Spleen (tissue), 11 donors: ENCODE results near the gene BCLAF1. TPM values are rescaled to one million over a fixed set of nuclear protein-coding genes. Genes with fewer than 3 reads are reported as not detected.

Experiments
- DNase-seq: peaks from one replicate; pipeline ENCODE4 v3.0.0-alpha.2; 2020
- H3K27ac ChIP-seq, 8 donors: fragments of 200-600 bp; sonication (generic) in 7 of 8; 1 replicate in 4 of 8; 2 replicates in 4 of 8; pipeline versions ENCODE4 v1.5.0 to v1.8.0; 2016 to 2021; ENCODE audit warnings: inconsistent platforms in 4 of 8, mild to moderate bottlenecking in 4 of 8, moderate library complexity in 1 of 8
- H3K27me3 ChIP-seq, 7 donors: fragments of 200-600 bp; sonication (generic) in 6 of 7; replicated peaks in 1 of 7; 1 replicate in 4 of 7; 2 replicates in 3 of 7; pipeline versions ENCODE4 v1.5.0 to v1.8.0; 2016 to 2021; ENCODE audit warnings: inconsistent platforms in 3 of 7, mild to moderate bottlenecking in 1 of 7
- H3K36me3 ChIP-seq, 6 donors: fragments of 200-600 bp; sonication (generic) in 5 of 6; 1 replicate in 4 of 6; 2 replicates in 2 of 6; pipeline versions ENCODE4 v1.5.0 to v1.8.0; 2016 to 2021; ENCODE audit warnings: inconsistent platforms in 2 of 6
- H3K4me1 ChIP-seq, 6 donors: fragments of 200-600 bp; sonication (generic) in 5 of 6; 1 replicate in 3 of 6; 2 replicates in 3 of 6; pipeline versions ENCODE4 v1.5.0 to v1.8.0; 2016 to 2021; ENCODE audit warnings: inconsistent platforms in 3 of 6
- H3K4me3 ChIP-seq, 8 donors: fragments of 200-600 bp; sonication (generic) in 7 of 8; 1 replicate in 4 of 8; 2 replicates in 4 of 8; pipeline versions ENCODE4 v1.5.0 to v1.8.0; 2016 to 2021; ENCODE audit warnings: inconsistent platforms in 4 of 8, mild to moderate bottlenecking in 4 of 8, moderate library complexity in 2 of 8
- H3K9me3 ChIP-seq, 8 donors: fragments of 200-600 bp; sonication (generic) in 7 of 8; 1 replicate in 4 of 8; 2 replicates in 4 of 8; pipeline versions ENCODE4 v1.5.0 to v1.8.0; 2016 to 2021; ENCODE audit warnings: inconsistent platforms in 4 of 8
- CTCF ChIP-seq, 11 experiments: fragments of 200-600 bp in 7 of 11; fragments of 450-650 bp in 4 of 11; sonication (generic) in 4 of 11; IDR thresholded peaks in 8 of 11; conservative IDR thresholded peaks in 3 of 11; 1 replicate in 7 of 11; 2 replicates in 4 of 11; pipeline versions ENCODE4 v1.4.0 to v1.8.0; 2016 to 2021; ENCODE audit warnings: antibody characterized with exemption in 11 of 11, inconsistent platforms in 4 of 11, mild to moderate bottlenecking in 1 of 11
- POLR2A ChIP-seq, 3 donors: fragments of 450-650 bp; IDR thresholded peaks; one replicate each; pipeline ENCODE4 v1.5.1; 2017; ENCODE audit warnings: antibody characterized with exemption in 3 of 3, mild to moderate bottlenecking in 1 of 3
- POLR2AphosphoS5 ChIP-seq, 3 donors: sonication (generic); formaldehyde crosslinking; IDR thresholded peaks; one replicate each; pipeline ENCODE4 v1.5.1; 2017; ENCODE audit warnings: antibody characterized with exemption in 3 of 3
- whole genome bisulfite sequencing, 5 donors: extraction: QIAGEN DNeasy Blood & Tissue Kit in 3 of 5; methylation state at CpG; one replicate each; pipeline versions ENCODE4 v1.1.5 to v1.1.7; 2013 to 2018; 5-methylcytosine and 5-hydroxymethylcytosine counted together
- intact Hi-C: fragments of 100-400 bp; cut with DNase I; formaldehyde crosslinking; loops from one replicate; pipeline ENCODE4 v1.15.0; 2023; ENCODE audit warnings: low total_unique reads
- polyA plus RNA-seq, 3 donors: library from polyadenylated mRNA; stranded (reverse); fragments of 200-250 nt; gene quantifications; one replicate each; pipeline ENCODE4 v1.2.1, GENCODE V29; 2013
- total RNA-seq, 7 donors: library from RNA; depleted of rRNA in 3 of 7; stranded (reverse); fragments of >200 nt in 3 of 7; fragmentation: NEBNext Ultra II Directional in 4 of 7; extraction: Animal tissue kit (Norgen Biotek cat#: 25700) in 4 of 7; gene quantifications; one replicate each; pipeline versions ENCODE4 v1.1.0 to v1.2.1, GENCODE V29; 2016 to 2021
- donor health status: healthy with polysubstance abuse.
- donor health status: DM: no; HTN: no; CAD: no; lungs with moderate emphysema.
- donor health status: DM: no; HTN: no; CAD: no.
- donor health status: Bipolar disorder and iron deficiency.
- donor health status: healthy.
- donor health status: DM: no; HTN: no; CAD: no.
- donor health status: DM: yes; HTN: yes; CAD: no.

Gene BCLAF1
- total and polyA plus RNA-seq, 10 donors = 22.9 to 228 (median 170) TPM

- peak; percentile 94 for DNase-seq
- 0 to 1% (median 1%) methylated on average over 34 of the region's 34 CpGs for WGBS, 5 donors
- Histone ChIP-seq H3K36me3 (no peaks in the 10 kb centered on the region), H3K9me3 (no peaks in the 10 kb centered on the region), H3K4me1 (peaks cover 50 to 67% (median 61%) of the 10 kb centered on the region in 6 donors), H3K4me3 (peak overlapping the region; percentile 62 to 91 (median 85)), H3K27me3 (no peaks in the 10 kb centered on the region), H3K27ac (peak overlapping the region; percentile 97 to 100 (median 100))
- intact Hi-C loops = no loop called here
- TF ChIP-seq POLR2AphosphoS5 (IDR thresholded peaks at IDR 0.05) = no peak
- TF ChIP-seq POLR2A (IDR thresholded peaks at IDR 0.05) = peak in 1 of 3 donors; percentile 15
- peak in 6 of 11 experiments; percentile 47 to 71 (median 58) for TF ChIP-seq CTCF (IDR thresholded peaks at IDR 0.05 in 8 of 11, conservative IDR thresholded peaks at IDR 0.05 in 3 of 11)
These were observed 900 bp downstream of the BCLAF1 start for GRCh38 chr6:136288566-136289326.

- DNase-seq = no peak
- peaks cover 0 to 28% (median 2%) of the 10 kb centered on the region in 6 donors for H3K36me3 ChIP-seq
- intact Hi-C loops = no loop called here
- peak overlapping the region in 1 of 8 donors; percentile 1 for H3K27ac ChIP-seq
- WGBS, 5 donors = 21 to 34% (median 32%) methylated on average over 2 of the region's 2 CpGs
- H3K4me1 ChIP-seq = peaks cover 74 to 88% (median 88%) of the 10 kb centered on the region in 6 donors
- TF ChIP-seq CTCF (IDR thresholded peaks at IDR 0.05 in 8 of 11, conservative IDR thresholded peaks at IDR 0.05 in 3 of 11) (no peak), POLR2A (IDR thresholded peaks at IDR 0.05) (no peak), POLR2AphosphoS5 (IDR thresholded peaks at IDR 0.05) (no peak)
- no peaks in the 10 kb centered on the region for H3K9me3 ChIP-seq
- peak overlapping the region in 2 of 8 donors; percentile 1 to 84 for H3K4me3 ChIP-seq
- no peaks in the 10 kb centered on the region for H3K27me3 ChIP-seq
These were observed 4.7 kb downstream of the BCLAF1 start for GRCh38 chr6:136284909-136285308.

GRCh38 chr6:136282906-136283305, 6.7 kb downstream of the BCLAF1 start:
- H3K4me3 ChIP-seq = peak overlapping the region in 1 of 8 donors; percentile 41
- intact Hi-C loops = no loop called here
- WGBS, 5 donors = 58 to 78% (median 63%) methylated on average over 4 of the region's 4 CpGs
- no peak overlapping the region for H3K27ac ChIP-seq
- H3K36me3 ChIP-seq = peaks cover 0 to 48% (median 13%) of the 10 kb centered on the region in 6 donors
- TF ChIP-seq POLR2AphosphoS5 (IDR thresholded peaks at IDR 0.05) (no peak), POLR2A (IDR thresholded peaks at IDR 0.05) (no peak), CTCF (IDR thresholded peaks at IDR 0.05 in 8 of 11, conservative IDR thresholded peaks at IDR 0.05 in 3 of 11) (no peak)
- H3K9me3 ChIP-seq = no peaks in the 10 kb centered on the region
- DNase-seq = no peak
- H3K27me3 ChIP-seq = no peaks in the 10 kb centered on the region
- H3K4me1 ChIP-seq = peaks cover 73 to 92% (median 88%) of the 10 kb centered on the region in 6 donors

GRCh38 chr6:136280032-136280609, 9.5 kb downstream of the BCLAF1 start:
- peaks cover 0 to 71% (median 32%) of the 10 kb centered on the region in 6 donors for H3K36me3 ChIP-seq
- TF ChIP-seq POLR2A (IDR thresholded peaks at IDR 0.05) = no peak
- TF ChIP-seq CTCF (IDR thresholded peaks at IDR 0.05 in 8 of 11, conservative IDR thresholded peaks at IDR 0.05 in 3 of 11) = no peak
- no peak for TF ChIP-seq POLR2AphosphoS5 (IDR thresholded peaks at IDR 0.05)
- H3K4me3 ChIP-seq = no peak overlapping the region
- intact Hi-C loops = no loop called here
- DNase-seq = no peak
- H3K4me1 ChIP-seq = peaks cover 47 to 77% (median 65%) of the 10 kb centered on the region in 6 donors
- H3K27ac ChIP-seq = no peak overlapping the region
- no peaks in the 10 kb centered on the region for H3K27me3 ChIP-seq
- no peaks in the 10 kb centered on the region for H3K9me3 ChIP-seq
- WGBS, 5 donors = 92 to 96% (median 94%) methylated on average over 3 of the region's 3 CpGs
